Measurements from ENCODE around the gene ZNF296. TPM values are rescaled to one million over a fixed set of nuclear protein-coding genes. Genes with fewer than 3 reads are reported as not detected.

Gene ZNF296
- total and polyA plus RNA-seq, 2 donors (not counting 3 experiments of a cell fraction or from before 2014, with no cell fraction given) = 0.35 to 1.8 TPM

- no peak for FAIRE-seq
- BruUV-seq (replicated peaks) = no TSS peak
These were observed 1.5 kb downstream of the ZNF296 start for GRCh38 chr19:45074744-45075300.

More at GRCh38 chr19:45074744-45075300, 1.5 kb downstream of the ZNF296 start:
- Histone ChIP-seq H3K27ac (ENCODE audit: insufficient read depth, low read depth, low read length) (no peak overlapping the region), H3K9me3 (replicated peaks; ENCODE audit: control insufficient read depth, insufficient read depth, low read length) (no peaks in the 10 kb centered on the region), H3K4me3 (replicated peaks in 1 of 3; ENCODE audit: insufficient read depth in 1 of 3, low read depth in 1 of 3, low read length in 3 of 3) (no peak overlapping the region), H3K9me1 (replicated peaks; ENCODE audit: control insufficient read depth, extremely low read depth, insufficient read depth, low read length) (no peaks in the 10 kb centered on the region), H3K4me2 (ENCODE audit: insufficient read depth, low read length) (no peak overlapping the region), H3K36me3 (ENCODE audit: control insufficient read depth in 2 of 2, extremely low read depth in 1 of 2, insufficient read depth in 2 of 2, low read length in 2 of 2) (peaks cover 2 to 11% of the 10 kb centered on the region in 2 experiments), H3K4me1 (ENCODE audit: control insufficient read depth, extremely low read depth, insufficient read depth, low read length) (peaks cover 11% of the 10 kb centered on the region), H3K9ac (replicated peaks; ENCODE audit: extremely low read depth, insufficient read depth, low read length) (no peak overlapping the region), H4K20me1 (replicated peaks; ENCODE audit: control insufficient read depth, extremely low read depth, insufficient read depth, low read length) (no peaks in the 10 kb centered on the region), H3K27me3 (ENCODE audit: control insufficient read depth in 2 of 2, insufficient read depth in 2 of 2, low read length in 2 of 2) (no peaks in the 10 kb centered on the region), H2AFZ (ENCODE audit: low read depth, low read length) (no peak overlapping the region), H3K79me2 (ENCODE audit: control insufficient read depth, insufficient read depth, low read length) (peaks cover 7% of the 10 kb centered on the region)
- no peak for DNase-seq (ENCODE audit: low read depth, low spot score)
- dilution Hi-C loops (cut with MboI; ENCODE audit: extremely low pct_ligation_motif_present, low sequenced_read_pairs) = no loop called here
- CTCF ChIA-PET = interaction anchor here (1.2 to 2.5 kb wide), 2 partner anchors 15 to 17 kb away, joined by 4 to 9 read pairs; no protein-coding TSS in a partner anchor
- POLR2A ChIA-PET = no interaction called here
- intact Hi-C loops (cut with micrococcal nuclease) = loop anchor here (5.0 kb wide), 1 partner anchor 38 kb away; the partner anchor contains the start of gene CLASRP
- TF ChIP-seq EZH2 (IDR thresholded peaks at IDR 0.05; ENCODE audit: borderline replicate concordance, low read depth, low read length, severe bottlenecking) (no peak), GATA2 (IDR thresholded peaks at IDR 0.05; ENCODE audit: insufficient read depth, insufficient read length, low read depth, low read length) (no peak), POLR2AphosphoS5 (IDR thresholded peaks at IDR 0.05; ENCODE audit: insufficient read depth, low read depth, low read length) (no peak), JUN (IDR thresholded peaks at IDR 0.05; ENCODE audit: borderline replicate concordance, insufficient read depth, insufficient read length, low read depth) (no peak), POLR2A (IDR thresholded peaks at IDR 0.05; ENCODE audit: low read depth, low read length) (no peak), MYC (IDR thresholded peaks at IDR 0.05; ENCODE audit: low read depth, low read length) (no peak), CTCF (IDR thresholded peaks at IDR 0.05; ENCODE audit: extremely low read depth in 1 of 2, insufficient read depth in 1 of 2, low read depth in 1 of 2, low read length in 2 of 2) (no peak), FOS (IDR thresholded peaks at IDR 0.05; ENCODE audit: borderline replicate concordance, insufficient read depth, low read length) (no peak), MAX (IDR thresholded peaks at IDR 0.05; ENCODE audit: insufficient read depth, insufficient read length) (no peak)
